NK-92 (cell line): Measurements from ENCODE around the gene HP1BP3.

Source experiments
- DNase-seq: peaks from one replicate; lab custom pipeline; 2025; ENCODE audit not compliant: unreplicated experiment; lab: John Stamatoyannopoulos, UW

HP1BP3 gene

GRCh38 chr1:20695515-20695914 lies 91.6 kb downstream of the HP1BP3 start:
- DNase-seq = no peak

GRCh38 chr1:20693623-20694022 lies 93.5 kb downstream of the HP1BP3 start:
- no peak for DNase-seq
